ENCODE results near the gene PLCL1.

PLCL1 gene

DNA sequence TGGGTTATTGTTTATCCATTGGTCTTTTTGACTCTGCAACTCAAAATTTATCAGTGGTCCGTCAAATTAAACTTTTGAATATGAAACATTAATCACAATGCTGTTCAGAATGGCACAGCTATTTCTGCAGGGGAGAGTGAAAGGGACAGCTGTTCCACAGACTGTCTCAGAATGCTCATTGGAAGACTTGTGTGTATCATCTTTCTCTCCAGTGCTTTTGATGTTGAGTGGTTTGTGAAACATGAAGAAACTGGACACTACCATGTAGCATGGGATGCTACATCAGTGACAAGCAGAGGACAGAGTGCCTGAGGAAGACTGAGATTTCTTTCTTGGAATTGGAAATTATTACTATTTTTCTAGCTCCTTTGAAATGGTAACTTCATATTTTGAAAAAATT is 115.7 kb downstream of the PLCL1 start:
- Histone ChIP-seq H3K27me3 (ENCODE audit: insufficient read depth, low read depth) (no peaks in the 10 kb centered on the region), H3K36me3 (ENCODE audit: insufficient read depth) (no peaks in the 10 kb centered on the region), H3K4me3 (IDR thresholded peaks at IDR 0.05; ENCODE audit: insufficient read depth, low read depth, low read length) (no peak overlapping the region), H3K4me2 (no peak overlapping the region), H3K4me1 (ENCODE audit: low read depth, poor library complexity, severe bottlenecking) (peaks cover 26% of the 10 kb centered on the region), H3K27ac (no peak overlapping the region), H4K20me1 (ENCODE audit: insufficient read depth) (no peaks in the 10 kb centered on the region), H3K9ac (no peak overlapping the region), H3K79me2 (ENCODE audit: insufficient read depth, low read depth) (no peaks in the 10 kb centered on the region), H2AFZ (ENCODE audit: low read depth) (no peak overlapping the region)
- TF ChIP-seq, protein P1, sequence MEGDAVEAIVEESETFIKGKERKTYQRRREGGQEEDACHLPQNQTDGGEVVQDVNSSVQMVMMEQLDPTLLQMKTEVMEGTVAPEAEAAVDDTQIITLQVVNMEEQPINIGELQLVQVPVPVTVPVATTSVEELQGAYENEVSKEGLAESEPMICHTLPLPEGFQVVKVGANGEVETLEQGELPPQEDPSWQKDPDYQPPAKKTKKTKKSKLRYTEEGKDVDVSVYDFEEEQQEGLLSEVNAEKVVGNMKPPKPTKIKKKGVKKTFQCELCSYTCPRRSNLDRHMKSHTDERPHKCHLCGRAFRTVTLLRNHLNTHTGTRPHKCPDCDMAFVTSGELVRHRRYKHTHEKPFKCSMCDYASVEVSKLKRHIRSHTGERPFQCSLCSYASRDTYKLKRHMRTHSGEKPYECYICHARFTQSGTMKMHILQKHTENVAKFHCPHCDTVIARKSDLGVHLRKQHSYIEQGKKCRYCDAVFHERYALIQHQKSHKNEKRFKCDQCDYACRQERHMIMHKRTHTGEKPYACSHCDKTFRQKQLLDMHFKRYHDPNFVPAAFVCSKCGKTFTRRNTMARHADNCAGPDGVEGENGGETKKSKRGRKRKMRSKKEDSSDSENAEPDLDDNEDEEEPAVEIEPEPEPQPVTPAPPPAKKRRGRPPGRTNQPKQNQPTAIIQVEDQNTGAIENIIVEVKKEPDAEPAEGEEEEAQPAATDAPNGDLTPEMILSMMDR (conservative IDR thresholded peaks at IDR 0.05; ENCODE audit: low read depth, low read length) = no peak

DNA sequence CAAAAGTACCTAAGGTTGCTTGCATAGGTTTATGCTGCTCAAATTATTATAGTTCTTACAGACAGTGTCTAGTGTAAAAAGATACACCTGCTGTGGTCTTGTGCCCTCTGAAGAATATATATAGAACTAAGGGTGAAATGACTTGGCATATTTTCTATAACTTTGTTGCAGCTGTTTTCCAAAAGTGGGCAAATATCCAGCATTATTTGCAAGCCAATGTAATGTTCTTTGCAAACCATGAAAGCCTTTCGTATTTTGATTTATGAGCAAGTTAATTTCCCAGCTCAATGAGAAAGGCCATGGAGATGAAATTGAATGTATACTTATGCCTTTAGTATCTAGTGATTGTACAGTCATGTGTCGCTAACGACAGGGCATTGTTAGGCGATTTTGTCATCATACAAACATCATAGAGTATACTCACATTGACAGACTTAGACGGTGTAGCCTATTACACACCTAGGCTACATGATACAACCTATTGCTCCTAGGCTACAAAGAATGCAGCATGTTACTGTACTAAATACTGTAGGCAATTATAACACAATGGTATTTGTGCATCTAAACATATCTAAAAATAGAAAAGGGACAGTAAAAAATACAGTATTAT is 116.3 kb downstream of the PLCL1 start:
- Histone ChIP-seq H2AFZ (ENCODE audit: low read depth) (no peak overlapping the region), H3K4me3 (IDR thresholded peaks at IDR 0.05; ENCODE audit: insufficient read depth, low read depth, low read length) (no peak overlapping the region), H3K36me3 (ENCODE audit: insufficient read depth) (no peaks in the 10 kb centered on the region), H3K4me2 (no peak overlapping the region), H3K4me1 (ENCODE audit: low read depth, poor library complexity, severe bottlenecking) (peaks cover 33% of the 10 kb centered on the region), H3K79me2 (ENCODE audit: insufficient read depth, low read depth) (no peaks in the 10 kb centered on the region), H4K20me1 (ENCODE audit: insufficient read depth) (no peaks in the 10 kb centered on the region), H3K27ac (no peak overlapping the region), H3K9ac (no peak overlapping the region), H3K27me3 (ENCODE audit: insufficient read depth, low read depth) (no peaks in the 10 kb centered on the region)
- TF ChIP-seq, protein P1 (conservative IDR thresholded peaks at IDR 0.05; ENCODE audit: low read depth, low read length) = no peak

DNA sequence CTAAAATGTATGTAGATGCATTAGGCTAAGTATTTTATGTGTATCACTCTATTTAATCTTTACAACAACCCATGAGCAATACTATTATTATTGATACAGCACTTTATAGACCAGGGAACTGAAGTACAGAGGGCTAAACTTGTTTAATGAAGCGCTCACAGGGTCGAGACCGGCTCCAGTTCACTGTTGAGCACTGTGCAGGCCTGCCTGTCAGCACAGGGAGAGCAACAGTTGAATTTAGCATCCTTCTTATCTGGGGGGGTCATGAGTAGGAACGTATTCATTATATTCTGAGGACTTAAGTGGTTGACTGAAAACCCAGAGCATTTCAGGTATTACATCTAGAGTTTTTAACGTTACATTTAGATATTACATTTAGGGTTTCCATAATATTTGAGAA is 120.1 kb downstream of the PLCL1 start:
- H3K9ac ChIP-seq = no peak overlapping the region
- H3K4me2 ChIP-seq = peak overlapping the region; percentile 2; the same call in 1 of the 2 replicates
- H3K36me3 ChIP-seq (ENCODE audit: insufficient read depth) = no peaks in the 10 kb centered on the region
- H3K4me3 ChIP-seq (IDR thresholded peaks at IDR 0.05; ENCODE audit: insufficient read depth, low read depth, low read length) = no peak overlapping the region
- H3K27me3 ChIP-seq (ENCODE audit: insufficient read depth, low read depth) = no peaks in the 10 kb centered on the region
- H4K20me1 ChIP-seq (ENCODE audit: insufficient read depth) = no peaks in the 10 kb centered on the region
- TF ChIP-seq, protein P1 (conservative IDR thresholded peaks at IDR 0.05; ENCODE audit: low read depth, low read length) = no peak
- H3K79me2 ChIP-seq (ENCODE audit: insufficient read depth, low read depth) = no peaks in the 10 kb centered on the region
- no peak overlapping the region for H2AFZ ChIP-seq (ENCODE audit: low read depth)
- H3K4me1 ChIP-seq (ENCODE audit: low read depth, poor library complexity, severe bottlenecking) = peaks cover 49% of the 10 kb centered on the region
- H3K27ac ChIP-seq = no peak overlapping the region

DNA sequence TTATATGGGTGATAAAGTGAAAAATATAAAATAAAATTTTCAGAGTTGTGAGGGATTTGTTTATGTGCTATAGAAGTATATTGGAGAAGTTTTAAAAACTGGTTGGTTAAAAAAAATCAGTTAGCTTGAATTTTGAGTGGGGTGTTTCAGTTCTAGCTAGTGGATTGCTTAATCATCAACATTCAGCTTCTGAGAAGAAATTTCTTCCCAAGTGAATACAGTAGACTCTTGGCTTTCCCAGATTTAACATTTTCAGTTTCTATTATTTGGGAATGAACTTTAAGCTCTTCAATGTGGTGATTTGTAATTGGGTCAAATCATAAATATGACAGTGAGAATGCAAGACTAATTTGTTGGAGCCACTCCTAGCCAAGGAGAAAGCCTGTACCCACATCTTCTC is 120.8 kb downstream of the PLCL1 start:
- H3K27me3 ChIP-seq (ENCODE audit: insufficient read depth, low read depth) = no peaks in the 10 kb centered on the region
- peak overlapping the region; percentile 2; the same call in 1 of the 2 replicates for H3K4me2 ChIP-seq
- no peak overlapping the region for H2AFZ ChIP-seq (ENCODE audit: low read depth)
- TF ChIP-seq, protein P1 (conservative IDR thresholded peaks at IDR 0.05; ENCODE audit: low read depth, low read length) = no peak
- H3K4me1 ChIP-seq (ENCODE audit: low read depth, poor library complexity, severe bottlenecking) = peaks cover 43% of the 10 kb centered on the region
- no peaks in the 10 kb centered on the region for H4K20me1 ChIP-seq (ENCODE audit: insufficient read depth)
- H3K79me2 ChIP-seq (ENCODE audit: insufficient read depth, low read depth) = no peaks in the 10 kb centered on the region
- H3K27ac ChIP-seq = no peak overlapping the region
- no peaks in the 10 kb centered on the region for H3K36me3 ChIP-seq (ENCODE audit: insufficient read depth)
- no peak overlapping the region for H3K4me3 ChIP-seq (IDR thresholded peaks at IDR 0.05; ENCODE audit: insufficient read depth, low read depth, low read length)
- no peak overlapping the region for H3K9ac ChIP-seq

Data from KMS-11 (cell line).